ENCODE results near the gene WIF1.

WIF1 gene

GRCh38 chr12:65122703-65123102 lies 1.6 kb upstream of the WIF1 start:
- DNase-seq (ENCODE audit: low read depth), result no peak

GRCh38 chr12:65121956-65122469 lies 908 bp upstream of the WIF1 start:
- DNase-seq (ENCODE audit: low read depth), result no peak

GRCh38 chr12:65119063-65119462 lies 2.0 kb downstream of the WIF1 start:
- no peak for DNase-seq (ENCODE audit: low read depth)

GRCh38 chr12:65113621-65114035 lies 7.5 kb downstream of the WIF1 start:
- DNase-seq (ENCODE audit: low read depth), result no peak

- DNase-seq (ENCODE audit: low read depth), result no peak
Measured at GRCh38 chr12:65106948-65107347, 14.2 kb downstream of the WIF1 start.

GRCh38 chr12:65100140-65100539 lies 21.0 kb downstream of the WIF1 start:
- DNase-seq (ENCODE audit: low read depth), result no peak

- DNase-seq (ENCODE audit: low read depth), result no peak
Measured at GRCh38 chr12:65099182-65099581, 21.9 kb downstream of the WIF1 start.

- DNase-seq (ENCODE audit: low read depth), result no peak
Measured at GRCh38 chr12:65098364-65098763, 22.7 kb downstream of the WIF1 start.

GRCh38 chr12:65094722-65095121 lies 26.4 kb downstream of the WIF1 start:
- no peak for DNase-seq (ENCODE audit: low read depth)

- DNase-seq (ENCODE audit: low read depth), result no peak
Measured at GRCh38 chr12:65093606-65094005, 27.5 kb downstream of the WIF1 start.

GRCh38 chr12:65090461-65090860 lies 30.6 kb downstream of the WIF1 start:
- no peak for DNase-seq (ENCODE audit: low read depth)

GRCh38 chr12:65086236-65086635 lies 34.9 kb downstream of the WIF1 start:
- no peak for DNase-seq (ENCODE audit: low read depth)

- DNase-seq (ENCODE audit: low read depth), result no peak
Measured at GRCh38 chr12:65084579-65084978, 36.5 kb downstream of the WIF1 start.

- no peak for DNase-seq (ENCODE audit: low read depth)
Measured at GRCh38 chr12:65083581-65083980, 37.5 kb downstream of the WIF1 start.

GRCh38 chr12:65082406-65082805 lies 38.7 kb downstream of the WIF1 start:
- DNase-seq (ENCODE audit: low read depth), result no peak

- DNase-seq (ENCODE audit: low read depth), result no peak
Measured at GRCh38 chr12:65081496-65081895, 39.6 kb downstream of the WIF1 start.

GRCh38 chr12:65074932-65075331 lies 46.2 kb downstream of the WIF1 start:
- DNase-seq (ENCODE audit: low read depth), result no peak

GRCh38 chr12:65069336-65069735 lies 51.8 kb downstream of the WIF1 start:
- no peak for DNase-seq (ENCODE audit: low read depth)

- no peak for DNase-seq (ENCODE audit: low read depth)
Measured at GRCh38 chr12:65067383-65067782, 53.7 kb downstream of the WIF1 start.

GRCh38 chr12:65055859-65056258 lies 65.2 kb downstream of the WIF1 start:
- DNase-seq (ENCODE audit: low read depth), result no peak

- no peak for DNase-seq (ENCODE audit: low read depth)
Measured at GRCh38 chr12:65051218-65051617, 69.9 kb downstream of the WIF1 start.

- no peak for DNase-seq (ENCODE audit: low read depth)
Measured at GRCh38 chr12:65045269-65045668, 75.8 kb downstream of the WIF1 start.

- no peak for DNase-seq (ENCODE audit: low read depth)
Measured at GRCh38 chr12:65039301-65039700, 81.8 kb downstream of the WIF1 start.

GRCh38 chr12:65025136-65025535 lies 96.0 kb downstream of the WIF1 start:
- no peak for DNase-seq (ENCODE audit: low read depth)

GRCh38 chr12:65023485-65023884 lies 97.6 kb downstream of the WIF1 start:
- DNase-seq (ENCODE audit: low read depth), result no peak

Measured in stimulated activated CD8-positive, alpha-beta memory T cell treated with anti-CD3 and anti-CD28 coated beads, Interleukin-4, amount 100 ng/mL, for 24 hours (primary cell).